SKM-1 (cell line): ENCODE data around the gene CRYL1.

ENCODE experiments used
- DNase-seq: peaks from one replicate; lab custom pipeline; 2025; ENCODE audit not compliant: unreplicated experiment; lab: John Stamatoyannopoulos, UW

Gene CRYL1

GRCh38 chr13:20402881-20403280 is 122.8 kb downstream of the CRYL1 start:
- no peak for DNase-seq

GRCh38 chr13:20401931-20402856 is 123.5 kb downstream of the CRYL1 start:
- no peak for DNase-seq

GRCh38 chr13:20401531-20401930 is 124.1 kb downstream of the CRYL1 start:
- no peak for DNase-seq

- no peak for DNase-seq
These were observed 124.9 kb downstream of the CRYL1 start for GRCh38 chr13:20400774-20401173.

GRCh38 chr13:20399961-20400360 is 125.7 kb downstream of the CRYL1 start:
- no peak for DNase-seq

GRCh38 chr13:20399515-20399914 is 126.1 kb downstream of the CRYL1 start:
- no peak for DNase-seq

GRCh38 chr13:20398459-20398858 is 127.2 kb downstream of the CRYL1 start:
- DNase-seq, result no peak

GRCh38 chr13:20397896-20398295 is 127.8 kb downstream of the CRYL1 start:
- DNase-seq, result no peak

GRCh38 chr13:20395061-20395916 is 130.4 kb downstream of the CRYL1 start:
- DNase-seq, result no peak

GRCh38 chr13:20394506-20394905 is 131.2 kb downstream of the CRYL1 start:
- DNase-seq, result no peak

- DNase-seq, result no peak
These were observed 131.5 kb downstream of the CRYL1 start for GRCh38 chr13:20394169-20394501.

GRCh38 chr13:20393273-20394168 is 132.1 kb downstream of the CRYL1 start:
- no peak for DNase-seq

GRCh38 chr13:20392530-20392929 is 133.1 kb downstream of the CRYL1 start:
- no peak for DNase-seq

GRCh38 chr13:20391597-20392452 is 133.8 kb downstream of the CRYL1 start:
- no peak for DNase-seq

- DNase-seq, result no peak
These were observed 135.0 kb downstream of the CRYL1 start for GRCh38 chr13:20390526-20391175.

GRCh38 chr13:20389696-20390525 is 135.7 kb downstream of the CRYL1 start:
- no peak for DNase-seq

- DNase-seq, result no peak
These were observed 137.5 kb downstream of the CRYL1 start for GRCh38 chr13:20388184-20388583.

- no peak for DNase-seq
These were observed 138.2 kb downstream of the CRYL1 start for GRCh38 chr13:20387441-20387971.
